Measurements from ENCODE around the gene MITF. TPM values are rescaled to one million over a fixed set of nuclear protein-coding genes. Genes with fewer than 3 reads are reported as not detected.

MITF gene
- total RNA-seq, 2 experiments from 2014 or later, result not detected

- H3K9me3 ChIP-seq (ENCODE audit: low read length), result no peaks in the 10 kb centered on the region
- POLR2A ChIA-PET, result interaction anchor here (0.6 to 1.8 kb wide), 2 partner anchors 12 to 1129 kb away, joined by 4 to 5 read pairs; no protein-coding TSS in a partner anchor
- no peak for TF ChIP-seq EZH2phosphoT487 (IDR thresholded peaks at IDR 0.05; ENCODE audit: borderline replicate concordance, low read depth, low read length)
- TF ChIP-seq, protein P1, sequence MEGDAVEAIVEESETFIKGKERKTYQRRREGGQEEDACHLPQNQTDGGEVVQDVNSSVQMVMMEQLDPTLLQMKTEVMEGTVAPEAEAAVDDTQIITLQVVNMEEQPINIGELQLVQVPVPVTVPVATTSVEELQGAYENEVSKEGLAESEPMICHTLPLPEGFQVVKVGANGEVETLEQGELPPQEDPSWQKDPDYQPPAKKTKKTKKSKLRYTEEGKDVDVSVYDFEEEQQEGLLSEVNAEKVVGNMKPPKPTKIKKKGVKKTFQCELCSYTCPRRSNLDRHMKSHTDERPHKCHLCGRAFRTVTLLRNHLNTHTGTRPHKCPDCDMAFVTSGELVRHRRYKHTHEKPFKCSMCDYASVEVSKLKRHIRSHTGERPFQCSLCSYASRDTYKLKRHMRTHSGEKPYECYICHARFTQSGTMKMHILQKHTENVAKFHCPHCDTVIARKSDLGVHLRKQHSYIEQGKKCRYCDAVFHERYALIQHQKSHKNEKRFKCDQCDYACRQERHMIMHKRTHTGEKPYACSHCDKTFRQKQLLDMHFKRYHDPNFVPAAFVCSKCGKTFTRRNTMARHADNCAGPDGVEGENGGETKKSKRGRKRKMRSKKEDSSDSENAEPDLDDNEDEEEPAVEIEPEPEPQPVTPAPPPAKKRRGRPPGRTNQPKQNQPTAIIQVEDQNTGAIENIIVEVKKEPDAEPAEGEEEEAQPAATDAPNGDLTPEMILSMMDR (conservative IDR thresholded peaks at IDR 0.05; ENCODE audit: low read length), result no peak
- CTCF ChIA-PET (ENCODE audit: unreplicated experiment), result no interaction called here
- no peak for DNase-seq (ENCODE audit: low spot score)
- no peak overlapping the region for H3K4me2 ChIP-seq (ENCODE audit: low read length)
- H3K79me2 ChIP-seq (ENCODE audit: insufficient read depth, low read depth, low read length), result no peaks in the 10 kb centered on the region
- H3K9me2 ChIP-seq (ENCODE audit: insufficient read depth, low read length), result no peaks in the 10 kb centered on the region
- no TSS peak for BruUV-seq (replicated peaks)
- intact Hi-C loops (cut with micrococcal nuclease; ENCODE audit: unreplicated experiment), result no loop called here
- H3K27ac ChIP-seq (ENCODE audit: low read depth, low read length, poor library complexity, severe bottlenecking), result no peak overlapping the region
- H3K4me1 ChIP-seq (ENCODE audit: insufficient read depth, low read length, poor library complexity, severe bottlenecking), result no peaks in the 10 kb centered on the region
- no peak overlapping the region for H2AFZ ChIP-seq (ENCODE audit: low read length)
- no peaks in the 10 kb centered on the region for H3K36me3 ChIP-seq (ENCODE audit: insufficient read depth, low read length)
- H3K4me3 ChIP-seq (ENCODE audit: low read depth, low read length, poor library complexity, severe bottlenecking), result no peak overlapping the region
- no peaks in the 10 kb centered on the region; the same call in 1 of the 2 replicates for H4K20me1 ChIP-seq (ENCODE audit: insufficient read depth, low read length)
Observed at GRCh38 chr3:69872783-69873378, 133.6 kb downstream of the MITF start.

DNA sequence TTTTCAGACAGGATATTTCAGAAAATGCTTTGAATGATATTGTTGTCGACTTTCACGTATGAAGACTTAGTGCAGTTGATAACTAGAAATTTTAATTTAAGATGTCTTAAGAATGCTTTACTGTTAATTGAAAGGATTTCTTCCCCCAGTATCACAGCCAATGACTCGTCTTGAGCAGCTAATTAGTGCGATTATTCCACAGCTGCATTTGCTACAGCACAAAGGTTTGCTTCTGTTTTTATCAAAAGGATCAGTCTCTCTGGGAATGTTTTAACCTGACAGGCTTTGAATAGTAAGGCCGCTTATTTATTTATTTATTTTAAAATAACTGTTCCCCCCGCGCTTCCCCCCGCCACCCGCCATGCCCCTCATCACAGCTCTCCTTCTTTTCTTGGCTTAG lies 136.8 kb downstream of the MITF start:
- Histone ChIP-seq H3K4me2 (ENCODE audit: low read length) (no peak overlapping the region), H3K27ac (ENCODE audit: low read depth, low read length, poor library complexity, severe bottlenecking) (no peak overlapping the region), H3K36me3 (ENCODE audit: insufficient read depth, low read length) (no peaks in the 10 kb centered on the region), H3K4me3 (ENCODE audit: low read depth, low read length, poor library complexity, severe bottlenecking) (no peak overlapping the region), H3K9me3 (ENCODE audit: low read length) (no peaks in the 10 kb centered on the region), H3K4me1 (ENCODE audit: insufficient read depth, low read length, poor library complexity, severe bottlenecking) (no peaks in the 10 kb centered on the region), H2AFZ (ENCODE audit: low read length) (no peak overlapping the region), H3K9me2 (ENCODE audit: insufficient read depth, low read length) (no peaks in the 10 kb centered on the region), H3K79me2 (ENCODE audit: insufficient read depth, low read depth, low read length) (no peaks in the 10 kb centered on the region), H4K20me1 (ENCODE audit: insufficient read depth, low read length) (no peaks in the 10 kb centered on the region; the same call in 1 of the 2 replicates)
- TF ChIP-seq, protein P1 (conservative IDR thresholded peaks at IDR 0.05; ENCODE audit: low read length), result no peak
- no peak for TF ChIP-seq EZH2phosphoT487 (IDR thresholded peaks at IDR 0.05; ENCODE audit: borderline replicate concordance, low read depth, low read length)
- CTCF ChIA-PET (ENCODE audit: unreplicated experiment), result no interaction called here
- POLR2A ChIA-PET, result interaction anchor here (0.9 kb wide), 1 partner anchor 158 kb away, joined by 3 read pairs; no protein-coding TSS in a partner anchor
- intact Hi-C loops (cut with micrococcal nuclease; ENCODE audit: unreplicated experiment), result no loop called here
- no peak for DNase-seq (ENCODE audit: low spot score)
- no TSS peak for BruUV-seq (replicated peaks)

DNA sequence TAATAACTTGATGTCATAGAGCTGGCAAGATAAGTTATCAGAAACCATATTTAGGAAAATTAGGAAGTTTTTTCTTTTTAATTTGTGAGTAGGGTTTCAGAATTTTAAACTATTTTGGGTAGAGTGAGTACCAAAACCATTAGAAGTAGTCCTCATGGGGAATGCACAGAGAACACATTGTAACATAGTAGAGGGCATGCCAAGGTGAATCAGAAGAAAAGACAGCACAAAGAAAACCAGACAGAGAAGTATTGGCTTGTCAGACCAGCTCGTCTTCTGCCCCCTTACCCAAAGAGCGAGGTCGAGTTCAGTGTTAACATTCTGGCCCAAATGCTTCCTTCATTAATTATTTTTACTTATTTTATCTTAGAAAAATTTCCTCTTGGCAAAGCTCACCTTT lies 139.0 kb downstream of the MITF start:
- POLR2A ChIA-PET, result interaction anchor here (1.0 kb wide), 1 partner anchor 19 kb away, joined by 3 read pairs; no protein-coding TSS in a partner anchor
- TF ChIP-seq EZH2phosphoT487 (IDR thresholded peaks at IDR 0.05; ENCODE audit: borderline replicate concordance, low read depth, low read length), result no peak
- TF ChIP-seq, protein P1 (conservative IDR thresholded peaks at IDR 0.05; ENCODE audit: low read length), result no peak
- BruUV-seq (replicated peaks), result no TSS peak
- Histone ChIP-seq H3K9me3 (ENCODE audit: low read length) (no peaks in the 10 kb centered on the region), H2AFZ (ENCODE audit: low read length) (no peak overlapping the region), H3K9me2 (ENCODE audit: insufficient read depth, low read length) (no peaks in the 10 kb centered on the region), H3K79me2 (ENCODE audit: insufficient read depth, low read depth, low read length) (no peaks in the 10 kb centered on the region), H3K36me3 (ENCODE audit: insufficient read depth, low read length) (no peaks in the 10 kb centered on the region), H3K4me2 (ENCODE audit: low read length) (no peak overlapping the region), H3K4me3 (ENCODE audit: low read depth, low read length, poor library complexity, severe bottlenecking) (no peak overlapping the region), H3K27ac (ENCODE audit: low read depth, low read length, poor library complexity, severe bottlenecking) (no peak overlapping the region), H3K4me1 (ENCODE audit: insufficient read depth, low read length, poor library complexity, severe bottlenecking) (no peaks in the 10 kb centered on the region), H4K20me1 (ENCODE audit: insufficient read depth, low read length) (no peaks in the 10 kb centered on the region)
- no peak for DNase-seq (ENCODE audit: low spot score)
- CTCF ChIA-PET (ENCODE audit: unreplicated experiment), result no interaction called here
- intact Hi-C loops (cut with micrococcal nuclease; ENCODE audit: unreplicated experiment), result no loop called here
